Jurkat, Clone E6-1 (cell line): ENCODE results near the gene YY1AP1.
A peak's percentile ranks its signal among the peaks of the same experiment; 100 is the strongest.
"Not testable (repeated sequence)": the region's sequence is repeated elsewhere in the genome, so short reads cannot be mapped to it uniquely, and the experiment has no call there.

Experiments
- DNase-seq: peaks from one replicate; pipeline ENCODE4 v3.0.0-alpha.2; 2011; ENCODE audit warnings: low read depth, low spot score
- H3K4me3 ChIP-seq: 2 replicates; pipeline ENCODE4 v1.5.1; 2011; ENCODE audit warnings: mild to moderate bottlenecking, low read length, control low read depth, moderate library complexity

Gene YY1AP1

GRCh38 chr1:155651861-155652661 lies 36.5 kb downstream of the YY1AP1 start:
- no peak for DNase-seq

GRCh38 chr1:155650231-155650757 lies 38.3 kb downstream of the YY1AP1 start:
- no peak overlapping the region for H3K4me3 ChIP-seq
- no peak for DNase-seq

More at GRCh38 chr1:155651861-155652661, 36.5 kb downstream of the YY1AP1 start:
- H3K4me3 ChIP-seq: no peak overlapping the region

- no peak overlapping the region for H3K4me3 ChIP-seq
- no peak for DNase-seq
Observed at GRCh38 chr1:155649676-155650075, 38.9 kb downstream of the YY1AP1 start.

- no peak overlapping the region for H3K4me3 ChIP-seq
- DNase-seq: no peak
Observed at GRCh38 chr1:155648207-155649147, 40.1 kb downstream of the YY1AP1 start.

GRCh38 chr1:155646307-155646706 lies 42.3 kb downstream of the YY1AP1 start:
- DNase-seq: no peak
- no peak overlapping the region for H3K4me3 ChIP-seq

GRCh38 chr1:155645648-155646047 lies 42.9 kb downstream of the YY1AP1 start:
- H3K4me3 ChIP-seq: no peak overlapping the region
- DNase-seq: no peak

GRCh38 chr1:155645034-155645598 lies 43.5 kb downstream of the YY1AP1 start:
- no peak for DNase-seq
- H3K4me3 ChIP-seq: no peak overlapping the region

GRCh38 chr1:155643230-155643629 lies 45.3 kb downstream of the YY1AP1 start:
- no peak for DNase-seq

GRCh38 chr1:155642559-155643180 lies 45.9 kb downstream of the YY1AP1 start:
- not testable (repeated sequence) for H3K4me3 ChIP-seq, DNase-seq

More at GRCh38 chr1:155643230-155643629, 45.3 kb downstream of the YY1AP1 start:
- no peak overlapping the region for H3K4me3 ChIP-seq

GRCh38 chr1:155640367-155640766 lies 48.2 kb downstream of the YY1AP1 start:
- DNase-seq: no peak
- no peak overlapping the region for H3K4me3 ChIP-seq

GRCh38 chr1:155636397-155637153 lies 52.0 kb downstream of the YY1AP1 start:
- peak overlapping the region; percentile 60 for H3K4me3 ChIP-seq
- no peak for DNase-seq

- H3K4me3 ChIP-seq, DNase-seq: not testable (repeated sequence)
Observed at GRCh38 chr1:155626428-155626827, 62.1 kb downstream of the YY1AP1 start.

- H3K4me3 ChIP-seq: no peak overlapping the region
- DNase-seq: no peak
Observed at GRCh38 chr1:155623357-155623756, 65.2 kb downstream of the YY1AP1 start.

- no peak overlapping the region for H3K4me3 ChIP-seq
- DNase-seq: no peak
Observed at GRCh38 chr1:155622191-155622590, 66.4 kb downstream of the YY1AP1 start.

GRCh38 chr1:155613226-155613625 lies 75.3 kb downstream of the YY1AP1 start:
- not testable (repeated sequence) for DNase-seq, H3K4me3 ChIP-seq

GRCh38 chr1:155610257-155610647 lies 78.3 kb downstream of the YY1AP1 start:
- H3K4me3 ChIP-seq: peak overlapping the region; percentile 58
- DNase-seq: not testable (repeated sequence)

- H3K4me3 ChIP-seq: peak within 1 kb of the TSS; percentile 58
- DNase-seq: peak; percentile 98
Observed at GRCh38 chr1:155609515-155610256, 78.9 kb downstream of the YY1AP1 start, which contains the start of gene MSTO1. MSTO1 (plus strand) TSS chr1:155610218; CDS start chr1:155610249, 31 bp downstream.
